ENCODE data around the gene TRAPPC8.
"Not testable (repeated sequence)": the region's sequence is repeated elsewhere in the genome, so short reads cannot be mapped to it uniquely, and the experiment has no call there.

TRAPPC8 gene

DNA sequence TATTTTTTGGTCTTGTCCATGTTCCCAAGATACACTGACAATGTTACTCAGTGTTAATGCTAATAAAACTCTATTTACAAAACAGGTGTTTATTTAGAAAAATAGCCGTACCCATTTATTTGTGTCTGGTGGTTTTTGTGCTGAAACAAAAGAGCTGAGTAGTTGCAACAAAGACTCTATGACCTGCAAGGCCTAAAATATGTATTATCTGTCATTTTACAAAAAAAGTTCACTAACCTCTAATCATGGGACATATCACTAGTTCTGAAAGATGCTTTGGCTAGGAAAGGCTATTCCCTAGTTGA is 123.1 kb downstream of the TRAPPC8 start:
- no peak overlapping the region for H3K27ac ChIP-seq
- TF ChIP-seq, protein P1, sequence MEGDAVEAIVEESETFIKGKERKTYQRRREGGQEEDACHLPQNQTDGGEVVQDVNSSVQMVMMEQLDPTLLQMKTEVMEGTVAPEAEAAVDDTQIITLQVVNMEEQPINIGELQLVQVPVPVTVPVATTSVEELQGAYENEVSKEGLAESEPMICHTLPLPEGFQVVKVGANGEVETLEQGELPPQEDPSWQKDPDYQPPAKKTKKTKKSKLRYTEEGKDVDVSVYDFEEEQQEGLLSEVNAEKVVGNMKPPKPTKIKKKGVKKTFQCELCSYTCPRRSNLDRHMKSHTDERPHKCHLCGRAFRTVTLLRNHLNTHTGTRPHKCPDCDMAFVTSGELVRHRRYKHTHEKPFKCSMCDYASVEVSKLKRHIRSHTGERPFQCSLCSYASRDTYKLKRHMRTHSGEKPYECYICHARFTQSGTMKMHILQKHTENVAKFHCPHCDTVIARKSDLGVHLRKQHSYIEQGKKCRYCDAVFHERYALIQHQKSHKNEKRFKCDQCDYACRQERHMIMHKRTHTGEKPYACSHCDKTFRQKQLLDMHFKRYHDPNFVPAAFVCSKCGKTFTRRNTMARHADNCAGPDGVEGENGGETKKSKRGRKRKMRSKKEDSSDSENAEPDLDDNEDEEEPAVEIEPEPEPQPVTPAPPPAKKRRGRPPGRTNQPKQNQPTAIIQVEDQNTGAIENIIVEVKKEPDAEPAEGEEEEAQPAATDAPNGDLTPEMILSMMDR (IDR thresholded peaks at IDR 0.05) = peak; percentile 54
- no peak for TF ChIP-seq ZFX (IDR thresholded peaks at IDR 0.05; ENCODE audit: borderline replicate concordance)

DNA sequence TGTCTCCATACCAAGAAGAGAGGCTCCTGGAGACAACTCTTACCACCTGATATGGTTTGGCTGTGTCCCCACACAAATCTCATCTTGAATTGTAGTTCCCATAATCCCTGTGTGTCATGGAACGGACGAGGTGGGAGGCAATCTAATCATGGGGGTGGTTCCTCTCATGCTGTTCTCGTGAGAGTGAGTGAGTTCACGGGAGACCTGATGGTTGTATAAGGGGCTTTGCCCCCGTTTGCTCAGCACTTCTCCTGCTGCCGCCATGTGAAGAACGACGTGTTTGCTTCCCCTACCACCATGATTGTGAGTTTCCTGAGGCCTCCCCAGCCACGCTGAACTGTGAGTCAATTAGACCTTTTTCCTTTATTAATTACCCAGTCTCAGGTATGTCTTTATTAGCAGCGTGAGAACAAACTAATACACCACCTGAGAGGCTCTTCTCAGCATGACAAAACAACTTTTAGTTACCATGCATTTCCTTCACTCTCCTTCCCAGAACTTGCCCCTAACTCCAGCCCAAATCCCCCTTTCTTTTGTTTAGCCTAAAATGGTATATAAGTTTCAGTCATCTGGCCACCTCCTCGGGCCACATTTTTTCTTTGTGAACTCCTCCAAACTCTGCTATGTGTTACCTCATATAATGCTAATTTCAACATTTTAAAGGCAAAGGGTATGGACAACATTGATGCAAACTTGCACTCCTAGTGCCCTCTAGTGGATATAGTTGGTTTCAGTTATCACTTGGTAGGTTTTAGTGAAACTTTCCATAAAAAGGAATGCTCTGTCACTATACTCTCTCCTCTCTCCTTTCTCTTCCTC is 123.6 kb downstream of the TRAPPC8 start:
- no peak overlapping the region for H3K27ac ChIP-seq
- TF ChIP-seq, protein P1 (IDR thresholded peaks at IDR 0.05) = peak; percentile 88
- TF ChIP-seq ZFX (IDR thresholded peaks at IDR 0.05; ENCODE audit: borderline replicate concordance) = no peak

DNA sequence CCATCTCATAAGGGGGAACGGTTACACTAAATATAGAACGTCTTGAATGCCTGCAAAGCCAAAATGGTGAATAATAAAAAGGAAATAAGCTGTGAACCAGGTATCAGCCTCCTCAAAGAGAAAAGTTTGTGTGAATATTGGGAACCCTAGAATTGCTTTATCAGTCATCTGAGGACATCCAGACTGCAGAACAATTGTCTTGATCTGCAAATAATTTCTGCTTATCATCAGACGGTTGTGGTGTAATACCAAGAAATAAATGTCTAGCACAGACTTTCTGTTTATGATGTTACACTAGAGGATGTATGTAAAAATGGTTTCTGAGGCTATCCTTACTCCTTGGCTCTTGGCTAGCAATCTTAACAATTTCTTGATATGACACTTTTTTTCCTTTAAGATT is 128.8 kb downstream of the TRAPPC8 start:
- H3K27ac ChIP-seq = no peak overlapping the region
- no peak for TF ChIP-seq ZFX (IDR thresholded peaks at IDR 0.05; ENCODE audit: borderline replicate concordance)
- TF ChIP-seq, protein P1 (IDR thresholded peaks at IDR 0.05) = no peak

DNA sequence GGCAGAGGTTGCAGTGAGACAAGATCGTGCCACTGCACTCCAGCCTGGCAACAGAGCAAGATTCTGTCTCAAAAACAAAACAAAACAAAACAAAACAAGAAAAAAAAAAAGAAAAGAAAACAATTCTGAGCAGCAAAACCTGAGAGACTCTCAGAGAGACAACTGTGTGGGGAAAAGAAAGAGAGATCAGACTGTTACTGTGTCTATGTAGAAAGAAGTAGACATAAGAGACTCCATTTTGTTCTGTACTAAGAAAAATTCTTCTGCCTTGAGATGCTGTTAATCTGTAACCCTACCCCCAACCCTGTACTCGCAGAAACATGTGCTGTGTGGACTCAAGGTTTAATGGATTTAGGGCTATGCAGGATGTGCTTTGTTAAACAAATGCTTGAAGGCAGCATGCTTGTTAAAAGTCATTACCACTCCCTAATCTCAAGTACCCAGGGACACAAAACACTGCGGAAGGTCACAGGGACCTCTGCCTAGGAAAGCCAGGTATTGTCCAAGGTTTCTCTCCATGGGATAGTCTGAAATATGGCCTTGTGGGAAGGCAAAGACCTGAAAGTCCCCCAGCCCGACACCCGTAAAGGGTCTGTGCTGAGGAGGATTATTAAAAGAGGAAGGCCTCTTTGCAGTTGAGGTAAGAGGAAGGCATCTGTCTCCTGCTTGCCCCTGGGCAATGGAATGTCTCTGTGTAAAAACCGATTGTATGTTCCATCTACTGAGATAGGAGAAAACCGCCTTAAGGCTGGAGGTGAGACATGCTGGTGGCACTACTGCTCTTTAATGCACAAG is 132.4 kb downstream of the TRAPPC8 start:
- peak overlapping the region; percentile 71 for H3K27ac ChIP-seq

DNA sequence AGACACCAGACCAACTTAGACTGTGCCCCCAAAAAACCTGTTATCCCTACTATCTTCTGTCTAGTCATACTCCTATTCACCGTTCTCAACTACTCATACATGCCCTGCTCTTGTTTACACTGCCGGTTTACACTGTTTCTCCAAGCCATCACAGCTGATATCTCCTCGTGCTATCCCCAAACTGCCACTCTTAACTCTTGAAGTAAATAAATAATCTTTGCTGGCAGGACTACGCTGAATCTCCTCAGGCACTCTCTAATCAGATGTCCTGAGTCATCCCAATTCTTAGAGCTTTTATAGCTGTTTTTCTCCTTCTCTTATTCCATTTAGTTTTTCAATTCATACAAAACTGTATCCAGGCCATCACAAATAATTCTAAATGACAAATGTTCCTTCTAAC is 133.9 kb downstream of the TRAPPC8 start:
- peak overlapping the region; percentile 71; the same call in 1 of the 2 replicates for H3K27ac ChIP-seq

DNA sequence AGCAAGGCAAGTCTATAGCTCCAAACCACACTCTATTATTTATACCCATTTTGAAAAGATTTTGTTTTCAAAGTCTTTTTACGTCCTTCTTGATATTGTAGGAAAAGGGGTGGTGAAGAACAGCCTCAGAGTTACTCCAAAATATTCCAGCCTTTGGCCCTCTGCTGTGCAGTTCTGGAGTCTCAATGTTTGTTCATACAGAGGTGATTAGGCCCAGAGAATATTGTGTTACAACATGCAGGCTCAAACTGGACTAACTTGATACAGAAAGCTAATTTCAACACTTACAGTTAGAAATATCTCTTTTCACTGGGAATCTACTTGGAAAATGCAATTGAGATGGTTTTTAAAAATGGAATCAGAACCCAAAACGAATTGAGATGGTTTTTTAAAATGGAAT is 141.8 kb downstream of the TRAPPC8 start:
- no peak for TF ChIP-seq ZFX (IDR thresholded peaks at IDR 0.05; ENCODE audit: borderline replicate concordance)
- TF ChIP-seq, protein P1 (IDR thresholded peaks at IDR 0.05) = no peak
- no peak overlapping the region for H3K27ac ChIP-seq

DNA sequence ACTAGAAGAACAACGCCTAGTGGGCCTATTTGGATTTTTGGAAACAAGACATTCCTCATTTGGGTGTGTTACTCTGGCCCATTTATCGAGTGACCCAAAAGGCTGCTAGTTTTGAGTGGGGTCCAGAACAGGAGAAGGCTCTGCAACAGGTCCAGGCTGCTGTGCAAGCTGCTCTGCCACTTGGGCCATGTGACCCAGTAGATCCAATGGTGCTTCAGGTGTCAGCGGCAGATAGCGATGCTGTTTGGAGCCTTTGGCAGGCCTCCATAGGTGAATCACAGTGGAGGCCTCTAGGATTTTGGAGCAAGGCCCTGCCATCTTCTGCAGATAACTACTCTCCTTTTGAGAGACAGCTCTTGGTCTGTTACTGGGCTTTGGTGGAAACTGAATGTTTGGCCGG is 143.7 kb downstream of the TRAPPC8 start:
- H3K27ac ChIP-seq = not testable (repeated sequence)

DNA sequence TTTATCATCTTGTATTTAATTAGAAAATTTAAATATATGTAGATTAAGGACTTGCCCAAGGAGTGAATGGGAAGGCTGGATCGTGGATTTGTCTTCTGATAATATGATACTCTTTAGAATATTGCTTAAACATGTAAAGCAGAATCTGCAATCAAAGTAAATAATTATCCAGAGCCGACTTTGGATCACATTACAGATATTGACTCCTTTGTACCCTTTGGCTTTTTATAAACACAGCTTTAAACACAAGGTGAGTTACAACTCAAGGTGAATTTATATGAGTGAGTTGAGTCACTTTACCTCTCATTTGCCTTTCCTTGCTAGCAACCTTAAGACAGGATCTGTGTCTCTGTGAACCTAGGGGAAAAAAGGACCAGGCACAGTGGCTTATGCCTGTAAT is 144.5 kb downstream of the TRAPPC8 start:
- TF ChIP-seq, protein P1 (IDR thresholded peaks at IDR 0.05) = no peak
- TF ChIP-seq ZFX (IDR thresholded peaks at IDR 0.05; ENCODE audit: borderline replicate concordance) = no peak
- H3K27ac ChIP-seq = no peak overlapping the region

DNA sequence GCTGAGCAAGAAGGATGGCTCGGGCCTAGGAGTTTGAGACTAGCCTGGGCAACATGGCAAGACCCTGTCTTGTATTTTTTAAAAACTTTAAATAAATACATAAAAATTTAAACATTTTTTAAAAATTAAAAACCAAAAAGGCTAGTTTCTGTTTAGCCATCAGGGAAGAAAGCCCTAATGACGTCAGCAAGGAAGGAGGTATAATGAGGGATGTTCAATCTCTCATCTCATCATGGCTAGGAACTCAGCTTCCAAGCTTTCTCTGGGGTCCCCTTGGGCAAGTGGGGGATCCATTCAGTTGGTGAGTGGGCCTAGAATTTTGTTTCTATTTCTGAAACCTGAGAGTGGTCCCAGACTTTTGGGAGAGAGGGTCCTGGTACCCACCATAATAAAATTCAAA is 147.2 kb downstream of the TRAPPC8 start:
- no peak overlapping the region for H3K27ac ChIP-seq
- TF ChIP-seq, protein P1 (IDR thresholded peaks at IDR 0.05) = no peak
- TF ChIP-seq ZFX (IDR thresholded peaks at IDR 0.05; ENCODE audit: borderline replicate concordance) = no peak

All from 22Rv1 (cell line).